Parathyroid adenoma (tissue), 2 donors: ENCODE data around the gene HTR2C.

Experiments used
- H2AFZ ChIP-seq: fragments of 300-600 bp; sonication (generic); one replicate; pipeline ENCODE4 v1.7.0; 2017; ENCODE audit warnings: antibody characterized with exemption, mild to moderate bottlenecking
- H3K27ac ChIP-seq: fragments of 300-600 bp; sonication (generic); one replicate; pipeline ENCODE4 v1.7.0; 2017
- H3K27me3 ChIP-seq: fragments of 300-600 bp; sonication (generic); one replicate; pipeline ENCODE4 v1.7.0; 2017; ENCODE audit warnings: low read length; ENCODE audit not compliant: control insufficient read depth, insufficient read depth
- H3K36me3 ChIP-seq: fragments of 300-600 bp; sonication (generic); one replicate; pipeline ENCODE4 v1.7.0; 2017; ENCODE audit warnings: low read length; ENCODE audit not compliant: control insufficient read depth, insufficient read depth
- H3K4me1 ChIP-seq: fragments of 300-600 bp; sonication (generic); one replicate; pipeline ENCODE4 v1.7.0; 2017; ENCODE audit warnings: control low read depth
- H3K4me2 ChIP-seq: fragments of 300-600 bp; sonication (generic); one replicate; pipeline ENCODE4 v1.7.0; 2017; ENCODE audit warnings: low read length
- H3K4me3 ChIP-seq: fragments of 300-600 bp; sonication (generic); one replicate; pipeline ENCODE4 v1.7.0; 2017; ENCODE audit warnings: low read depth, low read length
- H3K79me2 ChIP-seq: fragments of 300-600 bp; sonication (generic); one replicate; pipeline ENCODE4 v1.7.0; 2017; ENCODE audit warnings: control low read depth
- H3K9ac ChIP-seq: fragments of 300-600 bp; sonication (generic); one replicate; pipeline ENCODE4 v1.7.0; 2017; ENCODE audit warnings: mild to moderate bottlenecking
- H3K9me3 ChIP-seq: fragments of 300-600 bp; sonication (generic); one replicate; pipeline ENCODE4 v1.7.0; 2017; ENCODE audit warnings: low read length; ENCODE audit not compliant: control insufficient read depth
- TF ChIP-seq, protein P1 (sequence below): fragments of 300-600 bp; sonication (generic); IDR thresholded peaks from one replicate; pipeline ENCODE4 v1.7.0; 2017; ENCODE audit warnings: antibody characterized with exemption, mild to moderate bottlenecking
- donor health status: primary hyperparathyroidism.

HTR2C gene

GRCh38 chrX:114889481-114889880 lies 305.6 kb downstream of the HTR2C start:
- Histone ChIP-seq H3K36me3 (no peaks in the 10 kb centered on the region), H3K9me3 (no peaks in the 10 kb centered on the region), H3K4me3 (no peak overlapping the region), H3K4me2 (no peak overlapping the region), H3K9ac (no peak overlapping the region), H2AFZ (no peak overlapping the region), H3K27me3 (no peaks in the 10 kb centered on the region), H3K27ac (no peak overlapping the region), H3K79me2 (no peaks in the 10 kb centered on the region), H3K4me1 (no peaks in the 10 kb centered on the region)
- TF ChIP-seq, protein P1, sequence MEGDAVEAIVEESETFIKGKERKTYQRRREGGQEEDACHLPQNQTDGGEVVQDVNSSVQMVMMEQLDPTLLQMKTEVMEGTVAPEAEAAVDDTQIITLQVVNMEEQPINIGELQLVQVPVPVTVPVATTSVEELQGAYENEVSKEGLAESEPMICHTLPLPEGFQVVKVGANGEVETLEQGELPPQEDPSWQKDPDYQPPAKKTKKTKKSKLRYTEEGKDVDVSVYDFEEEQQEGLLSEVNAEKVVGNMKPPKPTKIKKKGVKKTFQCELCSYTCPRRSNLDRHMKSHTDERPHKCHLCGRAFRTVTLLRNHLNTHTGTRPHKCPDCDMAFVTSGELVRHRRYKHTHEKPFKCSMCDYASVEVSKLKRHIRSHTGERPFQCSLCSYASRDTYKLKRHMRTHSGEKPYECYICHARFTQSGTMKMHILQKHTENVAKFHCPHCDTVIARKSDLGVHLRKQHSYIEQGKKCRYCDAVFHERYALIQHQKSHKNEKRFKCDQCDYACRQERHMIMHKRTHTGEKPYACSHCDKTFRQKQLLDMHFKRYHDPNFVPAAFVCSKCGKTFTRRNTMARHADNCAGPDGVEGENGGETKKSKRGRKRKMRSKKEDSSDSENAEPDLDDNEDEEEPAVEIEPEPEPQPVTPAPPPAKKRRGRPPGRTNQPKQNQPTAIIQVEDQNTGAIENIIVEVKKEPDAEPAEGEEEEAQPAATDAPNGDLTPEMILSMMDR = no peak

- no peak overlapping the region for H2AFZ ChIP-seq
- H3K9ac ChIP-seq = no peak overlapping the region
- H3K4me1 ChIP-seq = no peaks in the 10 kb centered on the region
- H3K4me2 ChIP-seq = no peak overlapping the region
- no peak overlapping the region for H3K4me3 ChIP-seq
- H3K79me2 ChIP-seq = no peaks in the 10 kb centered on the region
- no peaks in the 10 kb centered on the region for H3K27me3 ChIP-seq
- TF ChIP-seq, protein P1 = no peak
- H3K9me3 ChIP-seq = no peaks in the 10 kb centered on the region
- H3K36me3 ChIP-seq = no peaks in the 10 kb centered on the region
- no peak overlapping the region for H3K27ac ChIP-seq
These were observed 319.7 kb downstream of the HTR2C start for GRCh38 chrX:114903618-114904017.

DNA sequence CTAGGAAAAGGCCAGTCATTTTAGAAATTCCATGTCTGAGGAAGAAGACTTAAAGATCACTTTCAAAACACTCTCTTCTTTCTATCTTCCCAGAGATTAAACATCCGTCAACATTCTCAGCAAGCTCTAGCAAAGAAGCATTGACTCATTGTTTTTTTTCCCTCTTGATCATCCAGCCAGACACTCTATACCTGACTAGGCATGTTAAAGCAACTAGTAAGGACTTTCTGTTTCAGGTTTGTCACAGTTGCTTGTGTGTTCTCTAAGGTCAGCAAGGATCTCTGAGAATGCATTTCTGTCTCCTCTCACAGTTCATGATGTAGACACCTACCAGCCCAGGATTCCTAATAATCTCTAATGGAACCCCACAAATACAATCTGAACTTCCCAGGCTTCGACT lies 321.4 kb downstream of the HTR2C start:
- Histone ChIP-seq H3K9ac (no peak overlapping the region), H3K79me2 (no peaks in the 10 kb centered on the region), H3K4me1 (no peaks in the 10 kb centered on the region), H3K36me3 (no peaks in the 10 kb centered on the region), H3K27ac (no peak overlapping the region), H3K9me3 (no peaks in the 10 kb centered on the region), H2AFZ (no peak overlapping the region), H3K4me3 (no peak overlapping the region), H3K27me3 (no peaks in the 10 kb centered on the region), H3K4me2 (no peak overlapping the region)
- TF ChIP-seq, protein P1 = no peak

DNA sequence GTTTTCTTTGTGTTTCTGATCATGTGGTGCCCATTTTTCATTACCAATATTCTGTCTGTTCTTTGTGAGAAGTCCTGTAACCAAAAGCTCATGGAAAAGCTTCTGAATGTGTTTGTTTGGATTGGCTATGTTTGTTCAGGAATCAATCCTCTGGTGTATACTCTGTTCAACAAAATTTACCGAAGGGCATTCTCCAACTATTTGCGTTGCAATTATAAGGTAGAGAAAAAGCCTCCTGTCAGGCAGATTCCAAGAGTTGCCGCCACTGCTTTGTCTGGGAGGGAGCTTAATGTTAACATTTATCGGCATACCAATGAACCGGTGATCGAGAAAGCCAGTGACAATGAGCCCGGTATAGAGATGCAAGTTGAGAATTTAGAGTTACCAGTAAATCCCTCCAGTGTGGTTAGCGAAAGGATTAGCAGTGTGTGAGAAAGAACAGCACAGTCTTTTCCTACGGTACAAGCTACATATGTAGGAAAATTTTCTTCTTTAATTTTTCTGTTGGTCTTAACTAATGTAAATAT lies 323.2 kb downstream of the HTR2C start:
- Histone ChIP-seq H3K9me3 (no peaks in the 10 kb centered on the region), H3K4me1 (no peaks in the 10 kb centered on the region), H3K27ac (no peak overlapping the region), H3K27me3 (no peaks in the 10 kb centered on the region), H3K36me3 (no peaks in the 10 kb centered on the region), H3K4me2 (no peak overlapping the region), H2AFZ (no peak overlapping the region), H3K9ac (no peak overlapping the region), H3K4me3 (no peak overlapping the region), H3K79me2 (no peaks in the 10 kb centered on the region)
- TF ChIP-seq, protein P1 = no peak

DNA sequence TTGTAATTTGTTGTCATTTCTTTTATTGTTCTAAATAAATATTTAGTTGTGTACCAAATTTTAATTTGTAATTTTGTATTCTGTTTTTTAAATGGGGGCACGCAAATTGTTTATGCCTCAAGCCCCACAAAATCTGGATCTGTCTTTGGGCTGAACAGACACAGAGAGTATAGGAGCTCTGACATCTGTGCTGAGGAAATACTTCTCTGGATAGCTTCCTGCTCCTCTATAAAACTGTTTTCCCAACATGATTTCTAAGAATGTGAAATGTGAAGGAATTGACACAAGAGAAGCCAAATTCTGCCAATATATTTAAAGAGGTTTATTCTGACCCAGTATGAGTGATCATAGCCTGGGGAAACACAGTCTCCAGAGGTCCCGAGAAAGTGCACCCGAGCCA lies 340.5 kb downstream of the HTR2C start:
- Histone ChIP-seq H3K27me3 (no peaks in the 10 kb centered on the region), H3K9ac (no peak overlapping the region), H3K4me2 (no peak overlapping the region), H2AFZ (no peak overlapping the region), H3K79me2 (no peaks in the 10 kb centered on the region), H3K27ac (no peak overlapping the region), H3K4me3 (no peak overlapping the region), H3K36me3 (no peaks in the 10 kb centered on the region), H3K9me3 (no peaks in the 10 kb centered on the region), H3K4me1 (no peaks in the 10 kb centered on the region)
- TF ChIP-seq, protein P1 = no peak
